ENCODE data around the gene GPX6.
A peak's percentile ranks its signal among the peaks of the same experiment; 100 is the strongest.
"Not testable (repeated sequence)": the region's sequence is repeated elsewhere in the genome, so short reads cannot be mapped to it uniquely, and the experiment has no call there.

The GPX6 gene

DNA sequence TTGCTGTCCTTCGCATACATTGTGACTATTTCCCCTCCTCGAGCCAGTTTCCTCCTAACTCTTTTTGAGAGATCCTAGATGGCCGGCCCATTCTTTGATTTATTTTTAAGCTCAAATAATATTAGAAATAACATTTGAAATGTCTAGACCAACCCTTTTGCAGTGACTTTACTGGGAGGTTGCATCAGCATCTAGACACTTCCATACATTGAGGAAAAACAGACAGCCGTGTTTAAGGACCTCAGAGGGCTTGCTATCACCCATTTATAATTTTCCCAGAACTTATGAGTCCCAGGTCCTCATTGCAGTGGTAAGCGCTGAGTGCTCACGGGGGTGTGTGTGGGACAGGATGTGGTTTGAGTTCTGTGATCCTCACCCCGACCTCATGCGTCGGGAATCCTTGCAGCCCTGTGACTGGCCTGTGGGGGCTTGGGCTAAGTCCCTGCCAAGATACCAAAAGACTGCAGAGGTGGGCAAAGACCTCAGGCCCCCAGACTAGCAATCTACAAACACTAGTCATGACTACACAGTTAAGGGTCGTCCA lies 10.0 kb upstream of the GPX6 start, which contains the start of gene GPX5:
Gene GPX5 (plus strand): TSS at position 386 of the 544 bp plus-strand sequence. CDS start 133 bp downstream, at position 519.
- no peak for DNase-seq (ENCODE audit: low read depth in 3 of 3)

GRCh38 chr6:28523241-28523622 lies 7.6 kb upstream of the GPX6 start:
- peak in 1 of 3 experiments; percentile 13 for DNase-seq (ENCODE audit: low read depth in 3 of 3)

DNA sequence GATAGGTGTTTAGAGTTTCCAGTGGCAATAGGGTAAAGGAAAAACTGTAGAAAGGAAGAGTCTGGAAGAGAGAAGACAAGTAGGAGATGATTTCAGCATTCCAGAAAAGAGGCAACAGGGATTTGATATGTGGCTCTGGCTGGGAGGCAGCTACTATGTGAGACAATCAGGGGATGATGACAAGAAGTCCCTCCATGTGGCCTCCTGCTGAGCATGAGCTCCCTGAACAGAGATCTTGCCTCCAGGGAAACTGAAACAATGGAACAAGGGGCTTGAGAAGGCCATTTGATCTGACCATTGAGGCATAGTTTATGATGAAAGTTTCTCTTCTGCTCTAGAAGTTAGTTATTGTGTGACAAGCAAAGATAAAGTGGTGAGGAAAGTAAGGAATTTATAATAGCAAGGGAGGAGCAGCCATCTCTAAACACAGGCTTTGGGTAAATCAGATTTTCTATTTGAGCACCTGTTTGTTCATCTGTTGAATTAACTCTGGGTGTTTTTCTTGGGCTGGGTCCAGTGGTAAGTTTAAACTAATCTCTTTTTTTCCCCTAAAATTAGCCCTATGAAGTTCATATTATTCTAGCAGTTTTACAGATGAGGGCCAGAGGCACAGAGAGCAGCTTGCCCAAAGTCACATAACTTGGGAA lies 7.1 kb upstream of the GPX6 start:
- DNase-seq (ENCODE audit: low read depth in 3 of 3): no peak

DNA sequence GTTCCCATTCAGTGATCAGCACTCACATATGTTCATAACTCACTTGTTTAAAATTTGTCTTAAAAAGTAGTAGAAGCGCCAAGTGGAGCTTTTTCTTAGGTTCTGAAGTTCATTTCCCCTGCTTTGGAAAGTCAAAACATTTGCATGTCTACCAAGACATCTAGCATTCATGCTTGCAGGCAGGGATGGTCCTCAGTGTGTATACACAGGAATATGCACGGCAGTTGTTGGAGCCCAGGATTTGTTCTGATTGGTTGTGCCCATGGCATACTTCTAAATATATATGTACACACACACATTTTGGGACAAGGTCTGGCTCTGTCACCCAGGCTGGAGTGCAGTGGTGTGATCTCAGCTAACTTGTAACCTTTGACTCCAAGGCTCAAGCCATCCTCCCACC lies 2.4 kb upstream of the GPX6 start:
- DNase-seq (ENCODE audit: low read depth in 3 of 3): no peak

DNA sequence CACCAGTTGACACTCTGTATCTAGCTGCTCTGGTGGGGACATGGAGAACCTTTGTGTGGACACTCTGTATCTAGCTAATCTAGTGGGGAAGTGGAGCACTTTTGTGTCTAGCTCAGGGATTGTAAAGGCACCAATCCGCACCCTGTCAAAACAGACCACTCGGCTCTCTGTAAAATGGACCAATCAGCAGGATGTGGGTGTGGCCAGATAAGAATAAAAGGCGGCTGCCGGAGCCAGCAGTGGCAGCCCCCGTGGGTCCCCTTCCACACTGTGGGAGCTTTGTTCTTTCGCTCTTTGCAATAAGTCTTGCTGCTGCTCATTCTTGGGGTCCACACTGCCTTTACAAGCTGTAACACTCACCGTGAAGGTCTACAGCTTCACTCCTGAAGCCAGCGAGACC lies 3.2 kb downstream of the GPX6 start:
- not testable (repeated sequence) for DNase-seq (ENCODE audit: low read depth in 3 of 3)

GRCh38 chr6:28511628-28512300 lies 3.8 kb downstream of the GPX6 start:
- DNase-seq (ENCODE audit: low read depth in 3 of 3): no peak

DNA sequence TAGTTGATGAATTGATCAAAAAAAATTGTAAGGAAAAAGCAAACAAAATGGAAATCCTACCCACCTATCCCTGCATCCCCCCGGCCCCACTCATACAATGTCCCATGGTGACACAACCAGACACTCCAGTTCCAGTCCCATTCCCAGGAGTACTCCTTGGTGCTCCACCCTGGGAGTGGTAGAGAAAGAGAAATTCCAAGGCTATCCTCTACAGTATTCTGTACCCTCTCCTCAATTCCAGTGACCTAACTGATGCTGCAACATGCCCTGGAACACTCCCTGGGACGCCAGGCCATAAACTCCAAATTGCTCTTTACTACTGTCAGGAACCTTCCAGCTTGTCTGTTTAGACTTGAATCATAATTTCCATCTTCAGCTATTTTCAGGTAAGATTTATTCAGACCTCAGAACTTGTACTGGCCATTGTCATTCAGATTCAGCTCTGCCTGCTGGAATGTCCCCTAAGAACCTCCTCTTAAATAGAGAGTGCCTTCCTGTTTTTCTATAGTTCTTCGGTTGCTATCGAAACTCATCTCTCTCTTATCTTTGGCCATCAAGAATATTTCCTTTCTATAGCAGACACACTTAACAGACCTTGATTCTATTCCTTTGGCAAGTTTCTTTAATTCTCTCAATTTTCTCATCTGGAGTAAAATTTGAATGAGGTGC lies 8.7 kb downstream of the GPX6 start:
- no peak for DNase-seq (ENCODE audit: low read depth in 3 of 3)

DNA sequence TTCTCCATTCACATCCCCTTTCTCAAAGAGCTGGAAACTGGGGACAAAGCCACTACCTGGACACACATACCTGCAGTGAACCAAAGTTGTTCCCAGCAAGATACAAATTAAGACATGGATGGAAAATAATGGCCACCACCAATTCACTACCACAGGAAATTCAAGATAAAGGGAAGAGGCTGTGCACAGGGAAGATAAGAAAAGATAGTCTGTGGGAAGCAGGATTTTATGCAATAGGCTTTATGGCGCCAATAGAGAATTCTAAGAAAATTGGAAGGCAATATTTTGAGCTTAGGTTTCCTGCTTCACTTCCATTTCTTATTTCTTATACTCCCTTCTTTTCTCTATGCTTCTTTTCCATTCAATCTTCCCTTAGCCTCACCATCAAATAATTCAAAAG lies 9.9 kb downstream of the GPX6 start:
- no peak for DNase-seq (ENCODE audit: low read depth in 3 of 3)

DNA sequence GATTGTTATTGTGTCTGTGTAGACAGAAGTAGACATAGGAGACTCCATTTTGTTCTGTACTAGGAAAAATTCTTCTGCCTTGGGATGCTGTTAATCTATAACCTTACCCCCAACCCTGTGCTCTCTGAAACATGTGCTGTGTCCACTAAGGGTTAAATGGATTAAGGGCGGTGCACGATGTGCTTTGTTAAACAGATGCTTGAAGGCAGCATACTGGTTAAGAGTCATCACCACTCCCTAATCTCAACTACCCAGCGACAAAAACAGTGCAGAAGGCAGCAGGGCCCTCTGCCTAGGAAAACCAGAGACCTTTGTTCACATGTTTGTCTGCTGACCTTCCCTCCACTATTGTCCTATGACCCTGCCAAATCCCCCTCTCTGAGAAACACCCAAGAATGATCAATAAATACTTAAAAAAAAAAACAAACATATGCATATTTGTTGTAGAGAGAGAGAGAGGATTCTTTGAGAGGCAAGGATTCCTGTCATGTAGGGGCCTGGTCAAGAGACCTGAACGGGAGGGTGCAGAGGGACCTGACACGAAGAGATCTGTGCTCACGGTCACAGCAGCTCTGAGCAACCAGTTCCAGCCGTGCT lies 12.8 kb downstream of the GPX6 start:
- DNase-seq (ENCODE audit: low read depth in 3 of 3): not testable (repeated sequence)

DNA sequence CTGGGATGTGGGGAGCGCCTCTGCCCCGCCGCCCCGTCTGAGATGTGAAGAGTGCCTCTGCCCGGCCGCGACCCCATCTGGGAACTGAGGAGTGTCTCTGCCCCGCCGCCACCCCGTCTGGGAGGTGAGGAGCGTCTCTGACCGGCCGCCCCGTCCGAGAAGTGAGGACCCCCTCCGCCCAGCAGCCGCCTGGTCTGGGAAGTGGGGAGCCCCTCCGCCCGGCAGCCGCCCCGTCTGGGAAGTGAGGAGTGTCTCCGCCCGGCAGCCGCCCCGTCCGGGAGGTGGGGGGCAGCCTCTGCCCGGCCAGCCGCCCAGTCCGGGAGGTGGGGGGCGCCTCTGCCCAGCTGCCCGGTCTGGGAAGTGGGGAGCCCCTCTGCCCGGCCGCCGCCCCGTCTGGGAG lies 13.5 kb downstream of the GPX6 start:
- not testable (repeated sequence) for DNase-seq (ENCODE audit: low read depth in 3 of 3)

GRCh38 chr6:28501259-28501658 lies 14.3 kb downstream of the GPX6 start:
- DNase-seq (ENCODE audit: low read depth in 3 of 3): no peak

DNA sequence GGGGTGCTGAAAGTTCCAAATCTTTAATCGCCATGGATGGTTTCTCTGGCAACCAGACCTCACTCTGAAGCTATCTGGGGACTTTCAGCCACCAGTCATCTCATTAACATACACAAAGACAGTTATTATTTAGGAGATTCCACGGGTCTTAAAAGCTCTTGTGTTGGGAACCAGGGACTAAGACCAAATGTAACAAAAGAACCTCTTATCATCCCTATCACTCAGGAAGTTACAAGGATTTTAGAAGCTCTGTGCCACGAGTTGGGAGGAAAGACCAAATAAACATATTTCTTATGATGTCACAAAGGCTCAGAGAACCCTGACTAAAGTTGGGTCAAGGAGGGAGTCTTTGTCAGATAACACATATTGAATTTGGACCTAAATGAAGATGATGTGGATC lies 17.7 kb downstream of the GPX6 start:
- no peak for DNase-seq (ENCODE audit: low read depth in 3 of 3)

DNA sequence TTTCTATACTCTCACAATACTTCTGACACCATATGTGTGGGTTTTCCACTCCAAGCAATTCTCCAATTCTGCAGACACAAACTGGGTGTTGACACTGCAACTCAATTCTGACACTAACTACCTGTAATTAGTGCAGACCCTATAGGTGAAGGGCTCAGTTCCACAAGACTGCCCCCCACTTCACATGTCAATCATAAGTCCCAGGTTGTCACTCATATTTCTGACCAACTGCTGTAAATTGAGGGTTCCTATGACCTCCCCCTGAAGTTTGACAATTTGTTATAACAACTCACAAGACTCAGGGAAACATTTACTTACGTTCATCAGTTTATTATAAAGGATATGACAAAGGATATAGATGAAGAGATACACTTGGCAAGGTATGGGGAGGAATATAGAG lies 18.3 kb downstream of the GPX6 start:
- no peak for DNase-seq (ENCODE audit: low read depth in 3 of 3)

GRCh38 chr6:28496099-28496779 lies 19.4 kb downstream of the GPX6 start:
- no peak for DNase-seq (ENCODE audit: low read depth in 3 of 3)

GRCh38 chr6:28491984-28492317 lies 23.6 kb downstream of the GPX6 start:
- DNase-seq (ENCODE audit: low read depth in 3 of 3): no peak

GRCh38 chr6:28490205-28490890 lies 25.2 kb downstream of the GPX6 start:
- no peak for DNase-seq (ENCODE audit: low read depth in 3 of 3)

DNA sequence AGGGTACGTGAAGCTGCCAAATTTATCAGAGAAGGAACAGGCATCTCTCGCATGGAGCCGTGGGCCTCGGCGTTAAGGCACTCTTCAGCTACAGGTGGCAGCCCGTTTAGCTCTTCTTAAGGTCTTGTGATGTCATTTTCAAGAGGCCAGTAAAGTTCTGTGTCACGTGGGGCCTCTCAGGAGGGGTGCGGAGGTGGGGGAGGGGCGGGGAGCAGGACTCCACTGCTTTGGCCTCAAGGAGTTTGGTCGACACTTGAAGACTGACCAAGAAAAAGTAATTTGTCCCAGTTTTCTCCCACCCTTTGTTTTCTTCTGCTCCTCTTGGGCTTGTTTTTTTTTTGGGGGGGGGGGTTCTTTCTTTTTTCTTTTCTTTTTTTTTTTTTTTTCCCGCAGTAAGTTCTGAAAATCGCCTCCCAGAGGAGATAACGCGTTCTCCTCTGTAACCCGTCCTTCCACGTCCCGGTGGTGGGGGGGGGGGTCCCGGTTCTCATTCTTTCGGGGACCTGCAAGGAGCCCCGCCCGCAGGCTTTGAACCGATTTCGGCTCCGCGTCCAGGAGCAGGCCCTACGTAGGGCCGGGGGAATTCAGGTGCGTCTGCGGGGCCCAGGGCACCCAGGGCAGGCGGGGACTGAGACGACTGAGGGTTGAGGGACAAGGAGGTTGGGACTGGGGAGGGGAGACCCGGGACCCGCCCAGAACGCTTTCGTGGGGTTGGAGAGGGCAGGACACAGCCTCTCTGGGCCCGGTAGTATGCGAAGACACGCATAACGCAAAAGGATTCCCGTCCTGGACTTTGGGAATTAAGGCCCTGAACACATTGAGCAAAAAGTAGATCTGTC lies 26.0 kb downstream of the GPX6 start:
- peak in 2 of 3 experiments; percentile 3 to 14 for DNase-seq (ENCODE audit: low read depth in 3 of 3)

- no peak for DNase-seq (ENCODE audit: low read depth in 3 of 3)
Measured at GRCh38 chr6:28488916-28489365, 26.7 kb downstream of the GPX6 start.

- DNase-seq (ENCODE audit: low read depth in 3 of 3): no peak
Measured at GRCh38 chr6:28486988-28487742, 28.4 kb downstream of the GPX6 start.

DNA sequence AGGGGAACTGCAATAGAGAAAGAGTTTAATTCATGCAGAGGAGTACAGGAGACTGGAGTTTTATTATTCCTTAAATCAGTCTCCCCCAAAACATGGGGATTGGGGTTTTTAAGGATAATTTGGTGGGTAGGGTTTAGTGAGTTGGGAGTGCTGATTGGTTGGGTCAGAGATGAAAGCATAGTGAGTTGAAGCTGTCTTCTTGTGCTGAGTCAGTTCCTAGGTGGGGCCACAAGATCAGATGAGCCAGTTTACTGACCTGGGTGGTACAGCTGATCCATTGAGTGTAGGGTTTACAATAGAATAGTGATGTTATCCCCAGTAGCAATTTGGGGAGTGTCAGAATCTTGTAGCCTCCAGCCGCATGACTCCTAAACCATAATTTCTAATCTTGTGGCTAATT lies 29.1 kb downstream of the GPX6 start:
- DNase-seq (ENCODE audit: low read depth in 3 of 3): no peak
